ENCODE results near the gene ALOX12.

ALOX12 gene

DNA sequence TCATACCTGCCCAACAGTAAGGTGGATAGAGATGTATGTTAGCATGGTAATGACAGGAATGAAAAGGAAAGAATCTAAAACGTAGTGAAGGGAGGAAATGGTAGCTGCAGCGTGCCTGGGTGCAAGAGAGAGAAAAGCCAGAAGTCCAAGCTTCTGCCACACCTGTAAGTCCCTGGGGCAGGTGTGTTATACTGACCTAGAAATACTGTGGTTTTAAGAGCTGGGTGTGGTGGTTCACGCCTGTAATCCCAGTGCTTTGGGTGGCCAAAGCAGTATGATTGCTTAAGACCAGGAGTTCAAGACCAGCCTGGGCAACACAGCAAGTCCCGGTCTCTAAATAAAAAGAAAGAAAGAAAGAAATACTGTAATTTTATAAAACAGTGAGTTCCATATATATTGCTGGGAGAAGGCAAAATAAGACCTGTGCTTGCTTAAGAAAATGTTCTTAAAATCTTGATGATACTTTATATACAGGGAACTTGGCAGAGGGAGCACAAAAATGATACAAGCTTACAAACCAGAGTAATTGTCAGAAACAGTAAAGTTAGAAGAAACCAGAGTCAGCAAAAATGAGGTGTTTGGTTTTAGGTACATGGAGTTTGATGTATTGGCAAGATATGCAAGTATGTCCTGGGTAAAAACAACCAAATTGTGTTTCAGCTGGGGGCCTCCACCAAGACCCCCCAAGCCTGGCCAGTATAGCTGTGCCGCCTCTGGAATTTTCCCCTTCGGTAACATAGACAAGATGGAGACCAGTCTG lies 6.6 kb downstream of the ALOX12 start:
- no peak for ATAC-seq

DNA sequence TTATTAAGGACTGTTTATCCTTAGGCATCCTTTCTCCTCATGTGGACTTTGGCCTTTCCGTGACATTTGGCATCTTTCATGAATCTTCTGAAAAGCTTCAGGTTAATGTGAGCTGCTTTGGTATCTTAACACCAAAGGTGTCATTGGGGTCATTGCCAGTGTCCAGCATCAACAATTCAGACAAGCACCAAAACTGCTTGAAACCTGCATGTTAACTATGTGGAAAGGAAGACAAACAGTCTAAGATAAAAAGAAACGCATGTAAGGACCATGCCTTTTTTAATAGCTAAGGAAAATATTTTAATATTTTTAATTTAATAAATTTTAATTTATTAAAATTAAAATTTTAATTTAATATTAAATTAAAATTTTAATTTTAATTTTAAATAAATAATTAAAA lies 7.9 kb downstream of the ALOX12 start:
- no peak for ATAC-seq

DNA sequence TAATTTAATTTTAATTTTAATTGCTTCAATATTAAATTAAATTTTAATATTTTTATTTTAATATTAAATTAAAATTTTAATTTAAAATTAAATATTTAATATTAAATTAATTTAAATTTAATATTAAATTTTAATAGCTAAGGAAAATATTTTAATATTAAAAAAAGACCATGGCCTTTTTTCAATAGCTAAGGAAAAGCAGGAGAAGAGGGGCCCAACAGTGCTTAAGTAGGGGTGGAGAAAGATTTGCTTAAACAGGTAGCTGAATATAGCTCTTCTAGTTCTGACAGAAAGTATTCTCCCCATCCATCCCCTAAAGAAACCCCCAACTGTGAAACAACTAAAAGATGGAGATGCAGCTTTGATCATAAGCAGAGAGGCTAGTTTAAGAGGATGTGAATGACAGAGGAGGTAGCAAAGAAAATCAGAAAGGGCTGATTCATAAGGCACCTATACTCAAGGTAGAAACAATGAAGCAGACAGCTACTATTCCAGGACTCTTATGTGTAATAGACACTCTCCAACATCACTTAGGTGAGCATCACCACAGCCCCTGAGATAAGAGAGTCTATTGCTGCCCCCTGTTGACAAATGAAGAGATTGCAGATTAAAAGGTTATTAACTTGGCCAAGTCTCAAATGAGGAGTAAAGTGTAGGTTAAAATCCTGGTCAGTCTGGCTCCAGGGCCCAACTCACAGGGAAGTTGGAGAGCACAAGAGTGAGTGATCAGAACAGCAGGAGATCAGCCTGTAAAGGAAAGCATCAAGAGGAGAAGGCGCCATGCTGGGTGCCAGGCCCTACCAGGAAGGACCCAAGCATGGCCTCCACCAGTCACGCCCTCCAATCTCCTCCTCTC lies 8.8 kb downstream of the ALOX12 start:
- ATAC-seq, result peak; percentile 90 to 94

DNA sequence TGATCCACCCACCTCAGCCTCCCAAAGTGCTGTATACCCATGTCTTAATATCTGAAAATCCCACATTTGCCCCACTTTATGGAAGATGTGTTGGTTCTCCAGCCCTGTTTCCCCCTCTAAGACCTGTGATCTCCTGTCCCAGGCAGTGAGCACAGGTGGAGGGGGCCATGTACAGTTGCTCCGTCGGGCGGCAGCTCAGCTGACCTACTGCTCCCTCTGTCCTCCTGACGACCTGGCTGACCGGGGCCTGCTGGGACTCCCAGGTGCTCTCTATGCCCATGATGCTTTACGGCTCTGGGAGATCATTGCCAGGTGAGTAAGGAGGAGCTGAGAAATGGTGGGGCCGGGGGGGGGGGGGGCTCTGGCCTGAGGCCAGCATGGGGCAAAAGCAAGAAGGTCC lies 9.9 kb downstream of the ALOX12 start:
- no peak for ATAC-seq

DNA sequence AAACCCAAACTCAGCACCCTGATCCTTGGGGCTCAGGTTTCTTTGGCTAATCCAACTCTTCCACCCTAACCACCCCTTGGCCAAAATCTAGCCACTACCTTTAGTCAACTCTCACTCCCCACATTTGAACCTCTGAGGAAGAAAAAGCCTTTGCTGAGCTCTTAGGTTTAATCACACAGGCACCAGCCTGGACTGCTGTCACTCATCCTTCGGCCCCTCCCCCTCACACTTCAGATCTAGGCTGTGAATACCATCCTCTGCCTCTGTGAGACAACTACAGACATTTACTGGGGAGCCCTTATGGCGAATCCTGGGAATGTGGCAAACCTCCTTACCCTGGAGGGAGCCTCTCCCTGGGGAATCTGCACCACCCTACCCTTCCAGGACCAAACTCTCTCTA lies 11.3 kb downstream of the ALOX12 start:
- no peak for ATAC-seq

DNA sequence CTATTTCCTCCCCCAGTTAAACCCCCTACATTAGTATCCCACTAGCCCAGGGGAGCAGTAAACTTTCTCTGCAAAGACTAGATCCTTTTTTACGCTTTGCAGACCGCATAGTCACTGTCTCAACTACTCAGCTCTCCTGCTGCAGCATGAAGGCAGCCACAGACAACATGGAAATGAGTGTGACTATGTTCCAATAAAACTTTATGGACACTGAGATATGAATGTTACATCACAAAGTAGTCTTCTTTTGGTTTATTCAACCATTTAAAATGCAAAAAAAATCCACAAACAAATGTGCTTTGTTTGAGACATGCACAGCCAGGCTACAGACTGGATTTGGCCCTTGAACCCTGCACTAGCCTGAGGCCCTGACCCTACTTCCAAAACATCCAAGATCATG lies 14.7 kb downstream of the ALOX12 start:
- ATAC-seq, result no peak

DNA sequence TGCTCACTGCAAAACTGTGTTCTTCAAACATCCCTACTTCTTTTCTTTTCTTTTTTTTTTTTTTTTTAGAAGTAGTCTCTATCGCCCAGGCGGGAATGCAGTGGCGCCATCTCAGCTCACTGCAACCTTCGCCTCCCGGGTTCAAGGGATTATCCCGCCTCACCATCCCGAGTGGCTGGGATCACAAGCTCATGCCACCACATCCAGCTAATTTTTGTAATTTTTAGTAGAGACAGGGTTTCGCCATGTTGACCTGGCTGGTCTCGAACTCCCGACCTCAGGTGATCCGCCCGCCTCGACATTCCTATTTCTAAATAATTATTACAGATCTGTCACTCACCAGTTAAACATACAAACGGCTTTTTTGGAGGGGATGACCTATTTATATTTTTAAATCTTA lies 15.6 kb downstream of the ALOX12 start:
- ATAC-seq, result no peak

DNA sequence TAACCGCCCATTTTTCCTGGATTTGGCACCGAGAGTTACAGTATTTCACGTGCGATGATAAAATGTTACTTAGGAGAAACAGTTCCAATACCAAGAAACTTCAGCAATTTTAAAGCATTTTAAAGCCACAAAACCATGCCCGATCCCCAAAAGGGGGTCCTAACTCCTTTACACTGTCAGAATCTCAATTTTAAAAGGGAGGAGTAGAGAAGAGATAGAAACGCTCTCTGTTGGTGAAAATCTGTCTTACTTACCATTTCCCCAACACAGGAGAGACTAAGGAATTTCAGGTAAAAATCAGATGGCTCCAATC lies 16.0 kb downstream of the ALOX12 start:
- ATAC-seq, result no peak

DNA sequence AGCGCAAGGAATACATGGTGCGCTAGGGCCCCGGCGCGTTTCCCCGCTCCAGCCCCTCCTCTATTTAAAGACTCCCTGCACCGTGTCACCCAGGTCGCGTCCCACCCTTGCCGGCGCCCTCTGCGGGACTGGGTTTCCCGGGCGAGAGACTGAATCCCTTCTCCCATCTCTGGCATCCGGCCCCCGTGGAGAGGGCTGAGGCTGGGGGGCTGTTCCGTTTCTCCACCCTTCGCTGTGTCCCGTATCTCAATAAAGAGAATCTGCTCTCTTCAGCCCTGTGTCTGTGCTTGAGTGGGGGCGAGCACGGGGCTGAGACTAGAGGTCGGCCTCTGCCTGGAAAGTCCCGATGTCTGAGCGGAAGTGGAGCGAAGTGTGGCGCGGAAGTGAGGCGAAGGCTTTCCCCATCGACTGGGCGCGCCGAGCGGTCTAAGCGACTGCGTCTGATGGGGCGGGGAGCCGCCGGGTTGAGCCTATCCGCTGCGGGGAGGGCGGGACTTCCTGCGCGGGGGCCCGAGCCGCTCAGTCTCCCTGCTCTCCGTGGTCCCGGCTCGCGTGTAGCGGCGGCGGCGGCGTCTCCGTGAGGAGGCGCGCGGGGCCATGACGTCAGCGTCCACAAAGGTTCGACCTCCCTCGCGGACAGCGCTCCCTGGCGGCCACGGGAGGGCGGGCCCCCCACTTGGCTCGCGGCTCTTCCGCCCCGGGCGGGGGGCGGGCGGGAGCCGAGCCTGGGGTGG lies 18.6 kb downstream of the ALOX12 start:
- peak; percentile 88 to 91 for ATAC-seq

DNA sequence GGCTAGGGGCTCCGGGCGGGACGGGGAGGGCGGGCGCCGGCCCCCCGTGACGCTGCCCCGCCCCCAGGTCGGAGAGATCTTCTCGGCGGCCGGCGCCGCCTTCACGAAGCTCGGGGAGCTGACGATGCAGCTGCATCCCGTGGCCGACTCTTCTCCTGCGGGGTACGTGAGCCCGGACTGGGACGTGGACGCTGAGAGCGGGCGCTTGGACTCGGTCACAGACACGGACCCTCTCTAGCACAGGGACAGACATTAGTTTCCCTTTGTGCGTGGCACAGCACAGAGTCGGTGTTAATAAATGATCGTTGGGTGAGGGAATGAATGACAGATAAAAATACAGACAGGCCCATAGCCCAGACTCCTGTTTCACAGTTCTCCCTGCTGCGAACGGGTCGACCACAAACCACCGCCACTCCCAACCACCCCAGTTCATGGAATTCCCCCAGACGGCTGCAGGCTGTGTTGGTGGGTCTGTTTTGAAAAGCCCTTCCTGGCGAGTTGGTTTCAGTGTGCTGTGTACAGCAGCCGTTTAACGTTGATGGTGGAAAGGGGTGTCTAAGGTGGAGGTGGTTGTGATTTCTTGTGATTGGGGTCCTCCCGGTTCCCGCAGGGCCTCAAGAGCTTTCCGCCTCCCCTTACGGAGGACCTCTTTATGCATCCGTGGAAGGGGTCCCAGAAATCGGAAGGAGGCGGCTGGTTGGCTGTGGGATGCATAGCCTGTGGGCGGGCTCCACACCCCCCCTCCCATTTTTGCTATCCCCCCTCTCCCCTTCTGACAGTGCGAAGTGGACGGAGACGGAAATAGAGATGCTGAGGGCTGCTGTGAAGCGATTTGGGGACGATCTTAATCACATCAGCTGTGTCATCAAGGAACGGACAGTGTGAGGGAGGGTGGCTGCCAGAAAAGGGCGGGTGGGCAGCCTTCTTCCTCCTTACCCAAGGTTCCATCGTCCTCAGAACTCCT lies 19.4 kb downstream of the ALOX12 start:
- peak; percentile 11 to 16 for ATAC-seq

DNA sequence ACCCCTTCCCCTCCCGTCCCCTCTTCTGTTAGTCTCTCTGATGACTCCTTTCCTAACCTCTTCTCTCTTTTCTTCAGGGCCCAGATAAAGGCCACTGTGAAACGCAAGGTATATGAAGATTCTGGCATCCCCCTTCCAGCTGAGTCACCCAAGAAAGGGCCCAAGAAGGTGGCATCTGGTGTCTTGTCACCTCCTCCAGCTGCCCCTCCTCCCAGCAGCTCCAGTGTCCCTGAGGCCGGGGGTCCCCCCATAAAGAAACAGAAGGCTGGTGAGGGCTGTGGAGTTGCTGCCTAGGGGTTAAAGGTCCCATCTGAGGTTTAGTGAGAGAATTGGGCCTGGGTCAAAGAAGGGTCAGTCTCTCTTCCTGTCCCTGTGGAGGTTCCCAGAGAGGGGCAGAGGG lies 20.6 kb downstream of the ALOX12 start:
- ATAC-seq, result no peak

DNA sequence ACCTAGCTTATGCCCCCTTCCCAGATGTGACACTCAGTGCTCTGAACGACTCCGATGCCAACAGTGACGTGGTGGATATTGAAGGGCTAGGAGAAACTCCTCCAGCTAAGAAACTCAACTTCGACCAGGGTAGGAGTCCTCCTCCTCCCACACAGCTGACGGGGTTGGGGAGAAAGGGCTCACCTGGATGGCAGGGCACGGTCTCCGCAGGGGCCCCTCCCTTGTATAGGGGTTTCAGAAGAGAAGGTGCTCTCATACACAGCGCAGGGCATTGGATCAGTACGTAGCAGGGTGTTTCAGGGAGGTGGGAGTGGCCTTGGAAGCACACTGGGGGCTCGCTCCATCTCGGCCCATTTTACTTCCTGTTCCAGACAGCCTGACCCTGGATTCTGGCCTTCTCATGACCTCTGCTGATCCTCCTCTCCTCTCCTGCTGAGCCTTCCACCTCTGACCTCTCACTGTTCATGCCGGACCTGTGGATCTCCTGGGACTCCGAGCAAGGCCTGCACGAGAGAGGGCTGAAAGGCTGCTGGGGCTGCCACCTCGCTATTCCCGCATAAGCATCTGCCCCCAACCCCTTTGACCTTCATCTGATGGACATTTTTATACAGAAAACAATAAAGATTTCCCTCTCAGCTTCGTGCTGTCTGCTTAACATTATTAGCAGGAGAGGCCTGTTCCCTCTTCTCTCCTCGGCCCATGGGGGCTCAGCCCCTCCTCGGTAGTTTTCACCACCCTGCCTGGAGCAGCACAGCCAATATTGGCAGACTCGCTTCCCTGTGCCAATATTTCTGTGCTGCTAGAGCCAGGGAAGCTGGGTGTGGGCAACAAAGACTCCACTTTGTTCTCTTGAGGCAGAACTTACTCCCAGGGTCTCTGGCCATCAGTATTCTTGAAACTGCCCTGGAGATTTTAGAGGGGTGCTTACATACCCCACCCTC lies 21.3 kb downstream of the ALOX12 start:
- no peak for ATAC-seq

DNA sequence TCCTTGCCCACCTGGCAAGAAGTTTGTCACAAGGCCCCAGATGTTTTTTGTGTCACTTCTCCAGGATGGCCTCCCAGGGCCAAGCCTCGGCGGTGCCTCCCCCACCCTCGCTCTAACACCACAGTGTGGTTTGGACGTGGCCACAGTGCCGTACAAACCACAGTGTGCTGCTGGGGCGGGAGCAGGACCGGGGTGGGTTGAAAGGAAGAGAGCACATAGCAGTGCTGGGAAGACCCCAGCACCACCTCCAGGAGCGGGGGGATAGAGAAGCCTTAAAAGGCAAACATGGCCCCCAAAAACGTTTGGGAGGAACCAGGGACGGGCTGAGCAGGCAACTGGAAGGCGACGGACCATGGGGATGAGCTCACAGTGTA lies 22.0 kb downstream of the ALOX12 start:
- no peak for ATAC-seq

DNA sequence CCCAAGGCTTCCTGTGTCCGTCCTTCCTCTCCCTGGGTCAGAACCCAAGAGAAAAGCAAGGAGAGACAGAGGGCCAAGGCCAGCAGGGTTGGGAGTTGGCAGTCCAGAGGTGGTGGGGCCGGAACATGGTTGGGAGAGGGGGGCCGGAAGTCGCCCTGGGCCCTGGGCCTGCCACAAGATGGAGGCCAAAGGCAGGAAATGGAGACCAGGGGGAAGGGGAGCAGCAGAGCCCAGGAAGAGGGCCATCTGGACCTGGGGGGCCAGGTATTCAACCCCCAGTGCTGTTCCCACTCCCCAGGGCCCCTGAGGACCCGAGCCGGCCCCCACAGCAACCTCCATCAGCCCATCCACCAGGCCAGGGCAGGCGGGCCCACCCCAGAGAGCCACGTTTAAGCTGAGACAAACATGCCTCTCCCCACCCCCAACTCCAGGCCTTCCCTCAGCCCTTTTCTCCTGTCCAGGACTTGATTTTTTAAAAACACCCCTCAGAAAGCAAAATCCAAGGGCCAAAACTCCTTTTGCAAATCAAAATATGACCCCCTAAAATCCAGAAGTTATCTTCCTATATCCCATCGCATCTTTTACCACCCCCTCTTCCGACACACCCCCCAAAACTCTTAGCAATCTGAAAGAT lies 22.6 kb downstream of the ALOX12 start:
- no peak for ATAC-seq

DNA sequence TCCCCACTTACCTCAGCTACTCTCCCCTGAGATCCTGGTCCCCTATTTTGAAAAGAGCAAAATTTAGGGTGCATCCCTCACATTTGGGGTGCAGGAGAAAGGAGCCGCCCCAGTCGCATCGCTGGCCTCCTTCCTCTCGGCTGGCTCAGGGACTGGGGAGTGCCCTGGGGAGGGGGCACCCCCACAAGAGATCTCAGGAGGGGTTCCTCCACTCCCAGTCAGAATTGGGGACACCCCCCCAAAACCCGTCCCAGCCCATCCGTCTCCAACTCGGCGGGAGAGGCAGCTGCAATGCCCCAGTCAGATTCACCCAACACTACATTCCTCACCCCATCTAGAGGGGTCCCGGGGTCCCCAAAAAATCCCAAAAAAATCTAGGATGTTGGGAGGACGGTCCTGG lies 23.5 kb downstream of the ALOX12 start:
- no peak for ATAC-seq

DNA sequence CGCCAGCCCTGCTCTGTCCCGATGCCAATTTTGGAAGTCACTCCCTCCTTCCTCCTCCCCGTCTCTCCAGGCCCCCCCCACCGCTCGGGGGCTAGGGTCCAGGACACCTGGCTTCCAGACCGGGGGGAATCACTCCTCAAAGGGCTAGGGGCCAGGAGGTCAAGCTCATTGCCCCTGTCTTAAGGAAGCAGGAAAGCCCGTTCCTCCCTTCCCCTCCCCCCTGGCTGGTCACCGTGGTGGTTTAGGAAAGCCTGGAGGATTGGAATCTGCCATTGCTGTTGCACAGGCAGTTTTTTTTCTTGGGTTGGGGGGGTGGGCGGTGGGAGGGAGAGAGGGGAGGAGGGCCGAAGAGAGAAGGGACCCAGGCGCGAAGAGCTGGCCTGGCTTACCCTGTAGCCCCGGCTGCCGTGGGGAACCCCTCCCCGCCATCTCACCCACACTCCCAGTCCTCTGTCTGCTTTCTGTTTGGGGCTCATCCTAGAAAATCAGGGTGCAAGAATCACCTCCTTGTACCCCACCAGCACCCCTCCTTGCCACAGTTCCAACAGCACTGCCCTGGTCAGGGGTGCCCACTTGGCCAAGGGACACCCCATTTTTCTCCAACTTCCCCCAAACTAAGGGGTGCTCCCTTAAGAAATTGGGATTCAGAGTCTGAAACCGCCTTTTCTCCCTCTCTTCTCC lies 24.1 kb downstream of the ALOX12 start:
- no peak for ATAC-seq

DNA sequence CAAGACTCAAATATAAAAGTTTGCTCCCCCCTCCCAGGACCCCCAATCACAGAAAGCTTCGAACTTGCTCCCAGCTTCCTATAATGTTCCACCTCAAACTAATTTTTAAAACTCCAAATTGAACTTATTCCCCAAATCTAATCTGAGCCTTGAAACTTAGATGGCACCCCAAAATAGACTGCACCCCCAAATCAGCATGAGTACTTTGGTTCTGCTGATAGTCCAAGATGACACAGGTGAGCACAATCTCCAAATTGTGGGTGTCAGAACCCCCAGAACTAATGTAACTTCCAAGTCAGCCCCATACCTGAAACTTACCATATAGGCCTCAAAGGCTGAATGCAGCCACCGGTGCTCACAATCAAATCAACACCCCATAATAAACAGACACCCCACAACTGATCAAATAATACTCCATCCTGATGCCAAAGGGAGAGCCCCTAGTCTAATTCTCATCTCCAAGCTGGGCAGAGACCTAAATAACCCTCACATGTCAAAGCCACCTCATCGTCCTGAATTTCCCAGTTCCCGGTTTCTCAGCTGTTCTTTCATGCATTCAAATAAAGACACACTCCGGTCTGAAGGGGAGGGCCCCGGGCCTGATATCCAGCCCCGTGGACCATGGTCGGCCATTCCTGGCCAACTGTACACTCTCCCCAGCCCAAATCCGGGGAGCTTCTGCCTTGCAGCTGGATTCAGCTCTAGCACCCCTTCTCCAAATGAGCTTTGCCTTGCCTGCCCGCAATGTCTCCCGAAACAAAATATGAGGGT lies 25.2 kb downstream of the ALOX12 start:
- ATAC-seq, result no peak

DNA sequence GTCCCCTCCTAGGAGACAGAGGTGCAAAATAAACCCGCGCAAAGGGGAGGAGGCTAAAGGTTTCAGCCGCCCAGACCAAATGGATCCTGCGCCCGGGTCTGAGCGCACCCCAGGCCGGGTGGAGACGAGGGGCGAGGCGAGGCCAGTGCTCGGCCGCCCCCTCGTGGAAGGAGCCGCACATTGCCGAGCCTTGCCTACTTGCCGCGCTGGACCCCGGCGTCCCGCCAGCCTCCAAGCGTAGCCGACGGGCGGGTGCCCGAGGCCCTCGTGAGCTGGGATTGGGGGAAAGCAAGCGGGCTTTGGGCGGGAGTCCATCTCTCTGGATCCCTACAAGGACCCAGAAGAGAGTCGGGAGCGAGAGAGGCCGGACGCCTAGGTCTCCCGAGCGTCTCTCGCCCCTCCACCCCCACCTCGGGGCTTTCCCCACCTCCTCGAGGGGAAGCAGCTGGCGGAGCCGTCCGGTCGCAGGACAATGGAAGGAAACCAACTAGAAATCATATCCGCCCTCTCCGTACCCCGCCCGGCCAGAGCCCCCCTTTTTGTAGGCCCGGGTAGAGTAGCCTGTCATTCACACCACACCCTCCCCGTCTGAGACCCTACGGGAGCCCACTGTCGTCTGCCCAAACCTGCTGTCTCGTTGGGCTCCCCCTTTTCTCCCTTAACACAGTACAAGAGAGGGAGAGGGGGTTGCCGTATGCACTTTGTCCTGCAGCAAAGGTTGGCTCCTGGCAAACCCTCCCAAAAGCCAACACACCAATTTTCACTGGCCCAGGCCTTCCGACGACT lies 26.3 kb downstream of the ALOX12 start:
- ATAC-seq, result peak; percentile 77 to 85

Data from activated CD4-positive, CD25-positive, alpha-beta regulatory T cell treated with anti-CD3 and anti-CD28 coated beads, Interleukin-2, amount 50 U/mL, for 24 hours (primary cell).